Occipital lobe (tissue), 2 donors: ENCODE results near the gene SMG7. TPM values are rescaled to one million over a fixed set of nuclear protein-coding genes. Genes with fewer than 3 reads are reported as not detected.

Experiments
- DNase-seq: peaks from one replicate; lab custom pipeline; 2025; lab: John Stamatoyannopoulos, UW
- total RNA-seq: library from RNA; depleted of rRNA; stranded (reverse); fragments of >200 nt; gene quantifications from one replicate; pipeline ENCODE4 v1.2.3, GENCODE V29; 2014

Gene SMG7
- total RNA-seq, 1 donor from 2014 or later = 26.2 TPM

- DNase-seq = no peak
Observed at GRCh38 chr1:183565261-183565660, 93.0 kb downstream of the SMG7 start.

DNA sequence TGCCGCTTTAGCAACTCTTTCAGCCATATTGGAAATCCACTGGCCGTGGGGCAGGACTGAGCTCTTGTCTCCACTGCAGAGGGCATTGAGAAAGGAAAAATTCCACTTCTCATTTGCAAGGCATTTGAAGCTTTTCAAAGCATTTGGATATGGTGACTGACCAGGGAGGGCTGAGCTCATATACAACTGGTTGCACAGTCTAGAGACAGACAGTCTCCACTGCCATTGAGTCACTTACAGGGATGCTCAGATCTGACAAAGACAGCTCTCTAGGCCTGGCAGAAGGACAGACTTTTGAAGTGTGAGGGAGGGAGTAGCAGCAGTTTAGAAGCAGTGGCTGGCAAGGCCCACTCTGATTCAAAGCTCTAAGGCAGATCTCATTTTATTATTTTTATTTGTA is 93.7 kb downstream of the SMG7 start:
- DNase-seq = no peak

- no peak for DNase-seq
Observed at GRCh38 chr1:183567584-183567983, 95.3 kb downstream of the SMG7 start.

GRCh38 chr1:183568176-183569021 is 96.1 kb downstream of the SMG7 start:
- no peak for DNase-seq

DNA sequence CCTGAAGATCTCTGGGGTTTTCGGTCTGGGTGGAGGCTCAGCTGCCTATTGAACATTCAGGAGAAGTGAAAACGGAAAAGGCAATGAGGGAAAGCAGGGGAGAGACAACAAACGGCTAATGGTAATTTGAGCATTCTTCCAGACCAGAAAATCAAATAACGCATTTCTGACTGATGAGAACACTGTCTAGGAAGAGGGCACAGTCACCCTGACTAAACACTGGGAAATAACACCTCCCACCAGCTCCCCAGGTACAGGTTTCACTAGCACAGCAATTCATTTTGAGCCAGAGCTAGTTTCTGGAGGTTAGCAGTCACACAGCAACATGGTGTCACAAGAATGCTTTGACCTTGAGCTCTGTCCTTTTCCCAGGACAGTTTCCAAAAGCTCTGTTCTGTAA is 96.8 kb downstream of the SMG7 start:
- DNase-seq = no peak

DNA sequence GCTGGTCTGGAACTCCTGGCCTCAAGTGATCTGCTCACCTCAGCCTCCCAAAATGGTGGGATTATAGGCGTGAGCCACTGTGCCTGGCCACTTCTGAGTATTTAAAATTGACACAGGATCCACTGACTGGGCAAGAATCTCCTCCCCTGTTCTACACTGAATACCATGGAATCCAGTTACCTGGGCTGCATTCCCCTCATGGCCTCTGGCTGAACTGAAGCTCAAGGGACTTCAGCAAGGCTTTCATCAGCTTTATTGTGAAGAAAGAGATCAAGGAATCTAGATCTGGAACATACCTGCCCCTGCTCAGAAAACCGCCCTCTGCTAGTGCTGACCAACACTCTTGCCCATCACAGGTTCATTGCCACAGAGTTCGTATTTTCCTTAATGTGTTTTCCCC is 97.5 kb downstream of the SMG7 start:
- no peak for DNase-seq

DNA sequence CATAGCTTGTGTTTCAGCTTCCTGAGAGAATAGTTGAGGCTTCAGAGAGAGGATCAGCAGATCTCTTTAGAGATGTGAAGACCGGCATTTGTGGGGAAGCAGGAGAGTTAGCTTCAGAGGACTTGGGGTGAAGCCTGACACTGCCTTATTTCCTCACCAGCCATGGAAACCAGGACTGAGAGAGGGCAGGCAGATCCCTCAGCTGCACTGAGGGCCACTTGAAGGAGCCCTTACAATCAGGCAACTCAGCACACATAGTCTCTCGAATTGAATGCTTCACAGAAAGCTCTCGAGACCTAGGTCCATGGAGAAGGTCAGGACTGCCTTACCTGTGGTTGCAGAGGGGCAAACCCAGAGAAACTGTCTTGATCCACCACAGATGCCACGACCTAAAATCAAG is 98.2 kb downstream of the SMG7 start:
- no peak for DNase-seq

DNA sequence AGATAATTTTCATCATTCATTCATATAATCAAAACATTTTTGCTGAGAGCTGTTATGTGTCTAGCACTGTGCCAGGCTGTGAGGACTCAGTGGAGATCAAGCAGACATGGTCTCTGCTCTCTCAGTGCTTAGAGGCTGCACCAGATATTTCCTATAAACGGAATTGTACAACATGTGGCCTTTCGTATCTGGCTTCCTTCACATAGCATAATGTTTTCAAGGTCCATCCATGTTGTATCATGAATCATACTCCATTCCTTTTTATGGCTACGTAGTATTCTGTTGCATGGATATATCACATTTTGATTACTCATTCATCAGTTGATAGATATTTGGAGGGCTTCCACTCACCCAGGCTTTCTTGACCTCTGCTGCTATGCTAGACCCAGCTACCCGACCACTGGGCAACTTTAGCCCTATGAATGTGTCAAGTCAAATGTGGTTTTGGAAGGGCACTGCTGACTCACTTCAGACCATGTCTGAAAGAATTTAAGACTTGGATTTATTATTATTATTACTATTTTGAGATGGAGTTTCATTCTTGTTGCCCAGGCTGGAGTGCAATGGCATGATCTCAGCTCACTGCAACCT is 99.5 kb downstream of the SMG7 start:
- no peak for DNase-seq

GRCh38 chr1:183572721-183573120 is 100.4 kb downstream of the SMG7 start:
- DNase-seq = no peak

GRCh38 chr1:183575606-183576005 is 103.3 kb downstream of the SMG7 start:
- no peak for DNase-seq

GRCh38 chr1:183576537-183576936 is 104.2 kb downstream of the SMG7 start:
- no peak for DNase-seq

GRCh38 chr1:183577897-183578465 is 105.7 kb downstream of the SMG7 start:
- no peak for DNase-seq

DNA sequence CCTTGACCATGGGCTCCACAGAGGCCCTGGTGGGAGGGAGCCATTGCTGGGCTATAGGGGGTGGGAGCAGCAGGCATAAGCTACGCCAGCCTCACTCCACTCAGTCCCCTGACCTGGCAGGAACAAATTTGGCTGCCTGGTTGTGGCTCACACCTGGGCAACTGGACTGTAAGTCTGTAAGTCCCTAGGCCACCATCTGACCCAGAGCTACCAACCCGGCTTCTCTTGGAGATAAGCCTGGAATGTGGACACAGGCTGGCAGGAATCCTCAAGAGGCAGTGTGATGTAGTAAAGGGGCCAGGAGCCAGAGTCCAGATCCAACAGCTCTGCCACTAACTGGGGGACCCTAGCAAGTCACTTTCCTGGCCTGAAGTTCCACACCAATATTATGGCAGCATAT is 106.6 kb downstream of the SMG7 start:
- DNase-seq = no peak

DNA sequence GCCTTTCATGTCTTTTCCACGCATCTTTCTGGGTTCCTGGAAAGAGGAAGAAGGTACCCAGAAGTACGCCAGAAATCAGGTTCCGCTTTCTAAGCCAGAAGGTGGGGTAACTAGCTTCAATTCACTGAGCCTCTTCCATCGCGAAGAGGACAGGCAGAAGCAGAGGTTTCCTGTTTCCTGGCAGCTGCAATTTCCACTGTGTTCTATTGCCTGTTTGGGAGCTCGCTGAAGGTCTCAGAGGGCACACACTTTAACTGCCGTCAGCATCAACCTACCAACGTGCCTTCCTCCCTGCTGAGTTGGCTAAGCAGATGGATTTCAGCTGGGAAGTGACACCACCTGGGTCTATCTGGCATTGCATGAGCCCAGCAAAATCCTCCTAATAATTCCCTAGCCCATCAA is 108.0 kb downstream of the SMG7 start:
- DNase-seq = no peak

DNA sequence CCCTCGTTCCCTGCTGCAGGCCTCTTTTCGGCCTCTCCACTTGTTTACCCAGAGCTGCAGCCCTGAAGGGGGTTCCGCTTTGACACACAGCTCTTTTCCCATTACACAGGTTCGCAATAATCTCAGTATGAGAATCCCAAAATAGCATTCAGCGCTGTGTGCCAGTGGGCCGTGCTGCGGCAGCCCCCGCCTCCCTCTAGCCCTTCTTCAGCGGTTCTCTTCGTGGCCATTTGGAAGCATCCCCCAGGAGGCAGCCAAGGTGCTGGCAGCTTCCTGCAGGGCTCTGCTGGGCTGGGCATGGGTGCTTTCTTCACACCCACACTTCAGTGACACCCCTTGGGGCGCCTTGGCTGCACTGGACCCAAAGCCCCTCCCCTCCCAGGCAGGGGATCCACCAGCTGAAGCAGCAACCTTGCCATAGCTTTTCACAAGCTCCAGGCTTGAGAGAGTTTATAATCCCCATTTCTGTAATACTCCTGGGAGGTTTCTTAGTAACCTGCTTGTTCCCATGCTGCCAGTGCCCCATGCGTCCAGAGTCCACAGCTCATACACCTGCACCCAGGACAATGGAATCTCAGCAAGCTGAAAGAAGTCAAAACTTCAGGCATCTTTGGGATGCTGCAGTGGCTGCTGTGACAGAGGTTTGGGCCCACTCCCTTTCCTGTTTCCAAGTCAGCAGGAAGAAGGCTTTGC is 109.9 kb downstream of the SMG7 start:
- no peak for DNase-seq

DNA sequence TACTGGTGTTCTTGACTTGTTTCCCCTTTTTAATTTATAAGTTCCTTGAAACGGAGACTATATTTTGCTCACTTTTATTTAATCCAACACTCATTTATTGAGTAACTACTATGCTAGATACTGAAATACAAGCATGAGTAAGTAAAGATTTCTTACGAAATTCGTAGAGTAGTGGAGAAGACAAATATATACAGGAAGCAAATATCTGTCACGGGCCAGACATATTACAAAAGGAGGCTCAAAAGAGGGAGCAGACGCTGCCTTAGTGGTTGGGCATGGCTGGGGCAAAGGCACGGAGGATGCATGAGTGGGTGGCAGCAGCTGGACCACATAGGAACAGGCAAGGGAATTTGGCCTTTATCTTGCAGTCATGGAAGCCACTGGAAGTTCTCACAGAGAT is 111.2 kb downstream of the SMG7 start:
- DNase-seq = no peak

GRCh38 chr1:183584147-183584546 is 111.8 kb downstream of the SMG7 start:
- DNase-seq = no peak

- DNase-seq = no peak
Observed at GRCh38 chr1:183585038-183585437, 112.7 kb downstream of the SMG7 start.

GRCh38 chr1:183586455-183586854 is 114.2 kb downstream of the SMG7 start:
- DNase-seq = no peak

DNA sequence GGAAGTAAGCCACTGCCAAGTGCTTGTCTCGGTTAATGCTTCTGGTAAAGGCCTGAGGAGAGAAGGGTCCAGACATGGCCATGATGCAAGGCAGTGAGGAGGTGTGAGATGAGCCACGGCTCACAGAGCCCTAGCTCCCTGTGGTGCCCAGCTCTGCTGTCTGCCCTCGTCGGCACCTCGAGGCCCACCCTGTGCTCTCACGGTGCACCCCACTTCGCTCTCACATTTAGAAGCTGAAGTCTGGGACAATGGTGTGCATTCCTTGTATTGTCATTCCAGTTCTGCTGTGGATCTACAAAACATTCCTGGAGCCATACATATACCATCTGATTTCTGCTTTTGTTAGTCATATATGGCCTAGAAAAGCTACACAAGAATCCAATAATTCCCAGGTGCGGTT is 114.6 kb downstream of the SMG7 start:
- no peak for DNase-seq

DNA sequence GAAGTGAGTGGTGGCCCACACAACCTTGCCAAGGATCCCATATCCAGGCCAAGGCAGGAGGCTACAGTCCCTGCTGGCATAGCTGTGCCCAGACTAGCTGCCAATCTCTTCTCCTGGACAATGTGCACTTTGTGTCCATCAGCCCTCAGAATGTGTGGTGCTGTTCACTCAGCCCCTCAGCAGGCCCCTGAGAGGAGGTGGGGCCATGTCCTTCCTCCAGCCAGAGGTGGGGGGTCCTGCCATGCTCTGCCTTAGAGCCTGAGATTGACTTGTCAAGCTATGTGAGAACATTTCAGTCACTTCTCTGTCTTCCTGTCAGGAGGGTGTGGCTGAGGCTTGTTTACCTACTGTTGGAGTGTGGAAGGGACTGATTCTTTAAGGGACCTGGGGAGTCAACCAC is 116.5 kb downstream of the SMG7 start:
- no peak for DNase-seq

DNA sequence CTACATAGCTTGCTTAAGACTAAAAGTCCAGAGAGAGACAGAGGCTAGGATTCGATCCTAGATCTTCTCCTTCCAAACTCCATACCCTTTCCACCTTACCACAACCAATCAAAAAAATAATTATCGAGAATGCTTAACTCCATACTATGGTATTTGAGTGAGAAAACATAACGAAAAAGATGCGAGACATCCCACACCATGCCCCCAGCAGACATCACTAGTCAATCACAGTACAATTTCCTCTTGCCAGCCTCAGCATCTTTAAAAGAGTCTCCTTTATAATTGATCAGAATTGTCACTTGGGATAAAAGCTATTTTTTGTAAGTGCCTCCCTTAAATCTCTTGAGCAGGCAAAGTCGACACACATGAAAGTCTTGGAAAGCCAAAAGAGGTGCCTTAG is 117.1 kb downstream of the SMG7 start:
- DNase-seq = no peak
